Right lobe of liver (tissue), 4 donors: ENCODE results near the gene PEAK3.

ENCODE experiments used
- POLR2A ChIP-seq: fragments of 450-650 bp; IDR thresholded peaks from one replicate; pipeline ENCODE4 v1.6.1; 2017; ENCODE audit warnings: antibody characterized with exemption, mild to moderate bottlenecking
- TF ChIP-seq, protein P1 (sequence below), 4 donors: fragments of 200-600 bp in 3 of 4; fragments of 450-650 bp in 1 of 4; IDR thresholded peaks; one replicate each; pipeline versions ENCODE4 v1.5.1 to v1.8.0; 2016 to 2022; ENCODE audit warnings: antibody characterized with exemption in 4 of 4, mild to moderate bottlenecking in 2 of 4
- donor health status: DM: no; HTN: no; CAD: no.
- donor health status: DM: no; HTN: no; CAD: no.
- donor health status: DM: no; HTN: yes; CAD: no.

DNA sequence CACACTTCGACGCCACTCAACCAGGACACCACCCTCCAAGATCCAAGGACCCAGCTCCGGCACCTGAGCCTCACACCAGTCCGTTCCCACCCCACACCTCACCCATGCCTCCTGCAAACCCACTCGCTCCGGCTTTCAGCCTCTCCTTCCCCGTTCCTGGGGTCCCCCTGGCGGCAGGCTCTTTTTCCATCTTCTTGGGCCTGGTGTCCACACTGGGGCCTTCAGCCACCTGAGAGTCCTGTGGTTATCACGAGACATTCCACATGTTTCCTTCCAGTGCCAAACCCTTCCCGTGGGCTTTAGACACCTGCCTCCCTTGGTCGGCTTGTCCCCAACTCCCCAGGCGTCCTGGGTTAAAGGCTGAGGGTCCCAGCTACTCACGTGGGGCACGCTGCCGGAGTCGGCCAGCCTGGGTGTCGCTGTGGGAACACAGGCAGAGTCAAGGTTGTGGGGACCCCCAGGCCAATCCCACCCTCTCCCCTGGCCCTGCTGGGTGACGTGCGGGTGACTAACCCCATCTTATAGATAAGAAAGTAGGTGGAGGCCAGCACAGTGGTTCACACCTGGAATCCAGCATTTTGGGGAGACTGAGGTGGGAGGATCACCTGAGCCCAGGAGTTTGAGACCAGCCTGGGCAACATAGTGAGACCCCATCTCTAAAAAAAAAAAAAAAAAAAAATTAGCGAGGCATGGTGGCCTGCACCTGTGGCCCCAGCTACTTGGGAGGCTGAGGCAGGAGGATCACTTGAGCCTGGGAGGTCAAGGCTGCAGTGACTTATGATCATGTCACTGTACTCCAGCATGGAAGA lies 27.7 kb downstream of the PEAK3 start:
- no peak for TF ChIP-seq POLR2A
- TF ChIP-seq, protein P1, sequence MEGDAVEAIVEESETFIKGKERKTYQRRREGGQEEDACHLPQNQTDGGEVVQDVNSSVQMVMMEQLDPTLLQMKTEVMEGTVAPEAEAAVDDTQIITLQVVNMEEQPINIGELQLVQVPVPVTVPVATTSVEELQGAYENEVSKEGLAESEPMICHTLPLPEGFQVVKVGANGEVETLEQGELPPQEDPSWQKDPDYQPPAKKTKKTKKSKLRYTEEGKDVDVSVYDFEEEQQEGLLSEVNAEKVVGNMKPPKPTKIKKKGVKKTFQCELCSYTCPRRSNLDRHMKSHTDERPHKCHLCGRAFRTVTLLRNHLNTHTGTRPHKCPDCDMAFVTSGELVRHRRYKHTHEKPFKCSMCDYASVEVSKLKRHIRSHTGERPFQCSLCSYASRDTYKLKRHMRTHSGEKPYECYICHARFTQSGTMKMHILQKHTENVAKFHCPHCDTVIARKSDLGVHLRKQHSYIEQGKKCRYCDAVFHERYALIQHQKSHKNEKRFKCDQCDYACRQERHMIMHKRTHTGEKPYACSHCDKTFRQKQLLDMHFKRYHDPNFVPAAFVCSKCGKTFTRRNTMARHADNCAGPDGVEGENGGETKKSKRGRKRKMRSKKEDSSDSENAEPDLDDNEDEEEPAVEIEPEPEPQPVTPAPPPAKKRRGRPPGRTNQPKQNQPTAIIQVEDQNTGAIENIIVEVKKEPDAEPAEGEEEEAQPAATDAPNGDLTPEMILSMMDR (IDR thresholded peaks at IDR 0.05), result peak in 3 of 4 donors; percentile 11 to 29 (median 14)
